HG03378 (cell line): Measurements from ENCODE around the gene AGRN.
A peak's percentile ranks its signal among the peaks of the same experiment; 100 is the strongest.
"Not testable (repeated sequence)": the region's sequence is repeated elsewhere in the genome, so short reads cannot be mapped to it uniquely, and the experiment has no call there.

Experiments used
- ATAC-seq: cut with Tn5 transposase; IDR thresholded peaks from one replicate; pipeline ENCODE4 v1.9.1; 2021; ENCODE audit warnings: mild to moderate bottlenecking, moderate library complexity; ENCODE audit not compliant: unreplicated experiment

The AGRN gene

GRCh38 chr1:1063945-1064831 is 44.3 kb downstream of the AGRN start:
- ATAC-seq: peak; percentile 52

DNA sequence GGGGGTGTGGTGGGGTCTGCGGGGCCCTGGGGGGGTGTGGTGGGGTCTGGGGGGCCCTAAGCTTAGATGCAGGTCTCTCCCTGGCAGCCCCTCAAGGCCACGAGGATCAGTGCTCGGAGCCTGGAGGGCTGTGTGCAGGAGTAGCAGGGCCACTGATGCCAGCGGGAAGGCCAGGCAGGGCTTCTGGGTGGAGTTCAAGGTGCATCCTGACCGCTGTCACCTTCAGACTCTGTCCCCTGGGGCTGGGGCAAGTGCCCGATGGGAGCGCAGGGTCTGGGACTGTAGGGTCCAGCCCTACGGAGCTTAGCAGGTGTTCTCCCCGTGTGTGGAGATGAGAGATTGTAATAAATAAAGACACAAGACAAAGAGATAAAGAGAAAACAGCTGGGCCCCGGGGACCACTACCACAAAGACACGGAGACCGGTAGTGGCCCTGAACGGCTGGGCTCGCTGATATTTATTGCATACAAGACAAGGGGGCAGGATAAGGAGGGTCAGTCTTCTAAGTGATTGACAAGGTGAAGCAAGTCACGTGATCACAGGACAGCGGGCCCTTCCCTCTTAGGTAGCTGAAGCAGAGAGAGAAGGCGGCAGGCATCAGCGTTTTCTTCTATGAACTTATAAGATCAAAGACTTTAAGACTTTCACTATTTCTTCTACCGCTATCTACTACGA is 45.5 kb downstream of the AGRN start:
- ATAC-seq: no peak

GRCh38 chr1:1065940-1066304 is 46.0 kb downstream of the AGRN start:
- not testable (repeated sequence) for ATAC-seq

DNA sequence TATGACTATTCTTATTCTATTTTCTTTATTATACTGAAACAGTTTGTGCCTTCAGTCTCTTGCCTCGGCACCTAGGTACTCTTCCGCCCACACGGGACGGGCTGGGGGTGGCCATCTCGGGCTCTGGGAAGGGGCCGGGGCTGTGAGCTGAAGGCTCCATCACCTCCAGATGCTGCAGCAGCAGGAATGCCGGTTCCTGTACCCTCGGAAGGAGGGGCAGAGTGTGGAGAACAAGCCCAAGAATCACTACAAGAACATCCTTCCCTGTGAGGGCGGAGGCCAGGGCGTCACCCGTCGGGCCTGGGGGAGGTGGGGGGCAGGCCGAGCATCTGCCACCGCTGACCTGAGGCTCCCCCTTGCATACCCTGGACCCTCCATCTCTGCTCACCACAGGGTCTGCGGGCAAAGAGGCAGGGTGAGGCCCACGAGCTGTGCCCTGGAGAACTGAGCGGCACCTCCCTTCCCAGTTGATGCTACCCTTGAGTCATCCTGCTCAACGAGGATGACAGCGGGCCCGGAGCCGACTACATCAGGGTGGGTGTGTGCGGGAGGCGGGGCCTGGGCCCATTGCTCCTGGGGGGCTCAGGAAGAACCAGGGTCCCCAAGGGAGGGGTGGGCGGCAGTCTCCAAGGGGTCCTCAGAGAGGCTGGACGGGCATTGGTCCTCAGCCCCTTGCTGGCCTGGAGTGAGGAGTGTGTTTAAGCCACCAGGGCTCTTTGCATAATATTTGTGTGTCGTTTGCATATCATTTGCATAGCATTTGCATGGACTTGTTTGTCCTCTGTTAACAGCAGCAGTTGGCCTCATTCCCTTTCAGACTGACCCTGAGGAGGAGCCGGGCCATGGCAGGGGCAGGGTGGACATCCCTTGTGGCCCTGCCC is 46.7 kb downstream of the AGRN start:
- ATAC-seq: no peak

DNA sequence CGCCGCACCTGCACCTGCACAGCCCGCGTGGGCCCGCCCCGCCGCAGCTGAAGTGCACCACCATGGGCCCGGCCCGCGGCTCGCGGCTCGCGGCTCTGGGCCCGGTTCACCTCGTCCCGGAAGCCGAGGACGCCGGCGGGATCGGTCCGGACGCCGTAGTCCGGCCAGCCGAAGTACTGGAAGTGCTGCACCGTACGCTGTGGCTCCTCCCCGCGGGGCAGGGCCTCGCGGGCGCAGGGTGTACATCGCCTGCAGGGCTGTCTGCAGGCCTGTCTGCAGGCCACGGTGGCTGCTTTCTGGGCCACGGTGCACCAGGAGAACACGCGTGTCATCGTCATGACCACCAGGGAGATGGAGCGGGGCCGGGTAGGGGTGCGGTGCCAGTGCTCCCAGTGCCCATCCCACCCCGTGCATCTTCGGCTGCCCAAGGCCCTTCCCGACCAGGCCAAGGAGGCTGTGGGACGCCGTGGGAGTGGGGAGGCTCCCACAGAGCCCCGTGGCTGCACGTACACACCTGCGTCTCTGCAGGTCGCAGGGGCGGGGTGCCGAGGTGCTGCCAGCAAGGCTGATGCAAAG is 47.5 kb downstream of the AGRN start:
- no peak for ATAC-seq

DNA sequence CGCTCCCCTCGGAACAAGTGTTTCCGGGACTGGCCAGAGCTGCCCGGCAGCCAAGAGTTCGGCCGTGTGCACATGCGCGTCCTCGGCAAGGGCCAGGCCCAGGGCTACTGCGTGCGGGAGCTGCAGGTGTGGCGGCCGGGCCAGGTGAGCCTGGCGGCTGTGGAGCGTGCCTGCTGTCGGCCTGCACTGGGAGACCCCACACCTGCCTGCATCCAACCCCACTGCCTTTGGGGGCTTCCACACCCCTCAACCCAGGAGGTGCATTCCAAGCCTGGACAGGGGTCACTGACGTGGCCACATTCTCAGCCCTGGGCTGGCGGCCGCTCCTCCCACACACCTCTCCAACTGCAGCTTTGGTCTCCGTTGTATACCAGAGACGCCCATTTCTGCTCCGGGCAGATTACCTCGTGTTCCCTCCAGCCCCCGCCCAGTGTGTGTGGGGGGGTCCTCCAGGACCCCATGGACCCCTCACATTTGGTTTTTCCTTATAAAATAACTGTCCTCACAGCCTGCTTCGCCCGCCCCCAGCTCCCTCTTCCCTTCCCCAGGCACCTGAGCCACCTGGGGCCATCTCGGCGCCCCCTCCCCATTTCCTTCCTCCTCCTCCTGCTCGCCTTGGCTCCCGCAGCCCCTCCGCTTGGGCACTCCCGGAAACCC is 48.1 kb downstream of the AGRN start:
- no peak for ATAC-seq

DNA sequence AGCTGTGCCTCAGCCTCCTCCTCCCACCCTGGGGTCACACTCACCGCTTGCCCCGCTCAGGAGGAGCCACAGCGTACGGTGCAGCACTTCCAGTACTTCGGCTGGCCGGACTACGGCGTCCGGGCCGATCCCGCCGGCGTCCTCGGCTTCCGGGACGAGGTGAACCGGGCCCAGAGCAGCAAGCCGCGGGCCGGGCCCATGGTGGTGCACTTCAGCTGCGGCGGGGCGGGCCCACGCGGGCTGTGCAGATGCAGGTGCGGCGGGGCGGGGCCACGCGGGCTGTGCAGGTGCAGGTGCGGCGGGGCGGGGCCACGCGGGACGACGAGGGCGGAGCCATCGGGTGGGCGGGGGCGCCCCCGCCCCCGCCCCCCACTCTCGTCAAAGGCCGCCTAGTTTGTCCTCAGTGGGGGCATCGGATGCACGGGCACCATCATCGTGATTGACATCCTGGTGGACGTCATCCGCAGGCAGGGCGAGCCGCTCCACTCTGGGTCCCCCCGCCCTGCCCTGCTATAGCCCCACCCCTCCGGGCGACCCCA is 48.7 kb downstream of the AGRN start:
- no peak for ATAC-seq

GRCh38 chr1:1069056-1069710 is 49.3 kb downstream of the AGRN start:
- ATAC-seq: peak; percentile 55

- ATAC-seq: no peak
These were observed 50.1 kb downstream of the AGRN start for GRCh38 chr1:1069711-1070676.

DNA sequence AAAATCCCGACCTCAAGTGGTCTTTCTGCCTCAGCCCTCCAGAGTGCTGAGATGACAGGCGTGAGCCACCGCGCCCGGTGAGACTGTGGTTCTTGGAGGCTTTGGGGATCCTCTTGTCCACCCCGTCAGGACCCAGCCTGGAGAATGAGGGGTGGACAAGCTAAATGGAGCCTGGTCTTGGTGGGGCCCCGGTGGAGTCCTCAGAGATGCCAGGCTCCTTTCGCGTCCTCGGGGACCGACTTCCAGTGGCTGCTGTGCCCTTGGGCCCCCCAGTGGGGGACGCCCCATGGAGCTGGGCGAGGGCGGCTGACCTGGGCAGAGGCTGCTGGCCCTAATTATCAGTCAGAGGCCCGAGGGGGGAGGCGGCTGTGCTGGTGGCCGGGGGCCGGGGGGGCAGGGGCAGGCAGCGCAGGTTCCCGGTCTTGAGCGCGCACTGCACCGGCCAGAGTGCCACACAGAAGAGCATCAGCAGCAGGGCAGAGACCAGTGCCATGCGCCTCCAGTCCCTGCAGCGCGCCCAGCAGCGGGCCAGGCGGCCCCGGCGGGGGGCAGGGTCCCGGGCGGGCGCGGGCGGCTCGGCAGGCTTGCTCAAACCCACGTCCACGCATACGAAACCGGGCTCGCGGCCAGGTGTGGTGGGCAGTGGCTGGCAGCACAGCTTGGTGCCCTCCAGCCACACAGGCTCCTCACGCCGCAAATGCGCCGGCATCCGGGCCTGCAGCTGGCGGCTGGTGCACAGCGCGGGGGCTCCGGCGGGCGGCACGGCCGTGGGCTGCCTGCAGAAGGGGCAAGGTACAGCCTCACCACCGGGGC is 51.8 kb downstream of the AGRN start:
- no peak for ATAC-seq

GRCh38 chr1:1072299-1072848 is 52.5 kb downstream of the AGRN start:
- ATAC-seq: no peak

DNA sequence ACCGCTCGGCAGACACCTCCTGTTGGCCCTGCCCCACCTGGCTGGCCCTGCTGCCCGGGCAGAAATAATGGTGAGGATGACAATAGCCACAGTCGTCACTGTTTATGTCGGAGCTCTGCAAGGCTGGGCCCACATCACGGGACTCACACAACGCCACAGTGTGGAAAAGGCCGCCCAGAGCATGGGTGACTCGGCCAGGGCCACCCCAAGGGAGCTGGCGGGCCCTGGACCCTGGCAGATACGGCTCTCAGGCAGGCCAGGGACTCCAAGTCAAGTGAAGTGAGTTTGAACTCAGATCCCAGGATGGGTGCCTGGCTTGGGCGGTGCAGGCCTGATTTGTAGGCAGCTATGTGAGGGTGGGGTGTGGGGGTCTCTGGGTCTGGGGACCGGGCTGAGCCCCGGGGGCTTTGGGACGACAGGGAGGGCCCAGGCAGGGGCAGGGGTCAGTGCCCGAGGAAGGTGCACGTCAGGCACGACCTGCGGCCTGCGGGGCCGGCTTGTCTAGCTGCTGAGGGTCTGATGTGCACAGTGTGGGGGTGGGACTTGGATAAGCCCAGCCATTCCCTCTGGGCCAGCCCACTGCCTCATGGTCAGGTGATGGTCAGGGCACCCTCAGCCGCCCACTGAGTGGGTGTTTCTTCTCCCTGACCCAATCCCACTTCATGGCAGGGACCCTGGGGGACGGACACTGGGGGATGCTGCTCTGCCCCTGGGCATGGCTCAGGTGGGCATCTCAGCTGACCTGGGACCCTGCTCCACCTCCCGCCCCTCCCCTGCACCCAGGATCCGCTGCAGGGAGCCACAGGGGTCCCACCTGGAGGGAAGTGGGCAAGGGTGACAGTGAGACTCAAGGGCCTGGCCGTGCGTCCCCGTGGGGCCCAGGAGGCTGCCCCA is 53.2 kb downstream of the AGRN start:
- ATAC-seq: no peak

- no peak for ATAC-seq
These were observed 54.0 kb downstream of the AGRN start, which contains the start of gene RNF223 for GRCh38 chr1:1073743-1074587. Gene RNF223, minus strand, starts transcription at chr1:1074306. Its CDS starts 1,740 bp downstream, at chr1:1072566.

GRCh38 chr1:1074631-1075147 is 54.8 kb downstream of the AGRN start:
- ATAC-seq: no peak
